Mucosa of descending colon (tissue), 3 donors: ENCODE results near the gene PBRM1. TPM values are rescaled to one million over a fixed set of nuclear protein-coding genes. Genes with fewer than 3 reads are reported as not detected.

ENCODE experiments used
- ATAC-seq: fragments of 200-7000 bp; cut with Tn5 transposase; one replicate; pipeline ENCODE4 v1.9.1; 2020; ENCODE audit warnings: mild to moderate bottlenecking, moderate library complexity
- DNase-seq, 3 donors: peaks; one replicate each; pipeline ENCODE4 v3.0.0-alpha.2; 2020
- H3K36me3 ChIP-seq: fragments of 200-600 bp; one replicate; pipeline ENCODE4 v1.8.0; 2021; ENCODE audit warnings: low read depth, mild to moderate bottlenecking
- H3K4me1 ChIP-seq: fragments of 200-600 bp; one replicate; pipeline ENCODE4 v1.8.0; 2021; ENCODE audit warnings: low read depth, mild to moderate bottlenecking
- H3K4me3 ChIP-seq: fragments of 200-600 bp; one replicate; pipeline ENCODE4 v1.8.0; 2021; ENCODE audit warnings: mild to moderate bottlenecking
- H3K9me3 ChIP-seq: fragments of 200-600 bp; one replicate; pipeline ENCODE4 v1.8.0; 2021; ENCODE audit warnings: mild to moderate bottlenecking
- intact Hi-C, 2 donors: fragments of 100-400 bp; cut with DNase I in 1 of 2; cut with micrococcal nuclease in 1 of 2; formaldehyde crosslinking; loops; one replicate each; pipeline versions ENCODE4 v1.11.0 to v1.11.1; 2022; cut with DNase I, micrococcal nuclease
- total RNA-seq, 3 donors: library from RNA; stranded (reverse); fragmentation: NEBNext Ultra II Directional in 2 of 3; extraction: Animal tissue kit (Norgen Biotek cat#: 25700) in 2 of 3; gene quantifications; one replicate each; pipeline versions ENCODE4 v1.2.1 to v1.2.4, GENCODE V29; 2021 to 2023
- TF ChIP-seq, protein P1 (sequence below): fragments of 200-600 bp; IDR thresholded peaks from one replicate; pipeline ENCODE4 v1.8.0; 2022; ENCODE audit warnings: antibody characterized with exemption, mild to moderate bottlenecking
- donor health status: DM: no; HTN: no; CAD: no; lungs with moderate emphysema.
- donor health status: DM: no; HTN: no; CAD: no.
- donor health status: DM: no; HTN: yes; CAD: no.

Gene PBRM1
- total RNA-seq, 3 donors from 2014 or later = 48.5 to 86.1 (median 56.8) TPM

DNA sequence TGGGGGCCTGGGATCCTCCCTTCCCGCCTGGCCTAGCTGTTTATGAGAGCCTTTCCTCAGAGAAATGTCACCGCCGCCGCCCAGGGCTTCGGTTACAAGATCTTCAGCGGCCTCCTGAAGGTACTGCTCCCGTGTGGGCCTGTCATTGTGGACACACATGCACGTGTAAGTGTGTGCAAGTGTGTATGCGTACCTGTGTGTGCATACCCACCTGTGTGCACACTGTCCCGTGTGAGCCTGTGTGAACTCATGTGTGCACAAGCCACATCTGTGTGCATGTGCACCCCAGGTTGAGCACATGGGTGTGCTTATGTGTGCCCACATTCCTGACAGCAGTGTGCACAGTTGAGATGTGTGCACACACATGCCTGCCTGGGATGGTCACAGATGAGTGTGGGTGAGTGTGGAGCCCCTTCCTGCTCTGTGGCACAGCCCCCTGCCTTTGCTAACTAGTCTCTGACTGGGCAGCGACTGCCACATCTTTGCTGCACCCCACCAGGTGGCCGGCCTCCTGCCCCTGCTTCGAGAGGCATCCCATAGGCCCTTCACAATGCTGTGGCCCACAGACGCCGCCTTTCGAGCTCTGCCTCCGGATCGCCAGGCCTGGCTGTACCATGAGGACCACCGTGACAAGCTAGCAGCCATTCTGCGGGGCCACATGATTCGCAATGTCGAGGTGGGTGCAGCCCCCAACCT, 166.1 kb downstream of the PBRM1 start:
- intact Hi-C loops = no loop called here
- TF ChIP-seq, protein P1, sequence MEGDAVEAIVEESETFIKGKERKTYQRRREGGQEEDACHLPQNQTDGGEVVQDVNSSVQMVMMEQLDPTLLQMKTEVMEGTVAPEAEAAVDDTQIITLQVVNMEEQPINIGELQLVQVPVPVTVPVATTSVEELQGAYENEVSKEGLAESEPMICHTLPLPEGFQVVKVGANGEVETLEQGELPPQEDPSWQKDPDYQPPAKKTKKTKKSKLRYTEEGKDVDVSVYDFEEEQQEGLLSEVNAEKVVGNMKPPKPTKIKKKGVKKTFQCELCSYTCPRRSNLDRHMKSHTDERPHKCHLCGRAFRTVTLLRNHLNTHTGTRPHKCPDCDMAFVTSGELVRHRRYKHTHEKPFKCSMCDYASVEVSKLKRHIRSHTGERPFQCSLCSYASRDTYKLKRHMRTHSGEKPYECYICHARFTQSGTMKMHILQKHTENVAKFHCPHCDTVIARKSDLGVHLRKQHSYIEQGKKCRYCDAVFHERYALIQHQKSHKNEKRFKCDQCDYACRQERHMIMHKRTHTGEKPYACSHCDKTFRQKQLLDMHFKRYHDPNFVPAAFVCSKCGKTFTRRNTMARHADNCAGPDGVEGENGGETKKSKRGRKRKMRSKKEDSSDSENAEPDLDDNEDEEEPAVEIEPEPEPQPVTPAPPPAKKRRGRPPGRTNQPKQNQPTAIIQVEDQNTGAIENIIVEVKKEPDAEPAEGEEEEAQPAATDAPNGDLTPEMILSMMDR = no peak
- Histone ChIP-seq H3K36me3 (no peaks in the 10 kb centered on the region), H3K4me3 (no peak overlapping the region), H3K4me1 (peaks cover 2% of the 10 kb centered on the region), H3K9me3 (no peaks in the 10 kb centered on the region)
- ATAC-seq (no peak), DNase-seq (no peak)

DNA sequence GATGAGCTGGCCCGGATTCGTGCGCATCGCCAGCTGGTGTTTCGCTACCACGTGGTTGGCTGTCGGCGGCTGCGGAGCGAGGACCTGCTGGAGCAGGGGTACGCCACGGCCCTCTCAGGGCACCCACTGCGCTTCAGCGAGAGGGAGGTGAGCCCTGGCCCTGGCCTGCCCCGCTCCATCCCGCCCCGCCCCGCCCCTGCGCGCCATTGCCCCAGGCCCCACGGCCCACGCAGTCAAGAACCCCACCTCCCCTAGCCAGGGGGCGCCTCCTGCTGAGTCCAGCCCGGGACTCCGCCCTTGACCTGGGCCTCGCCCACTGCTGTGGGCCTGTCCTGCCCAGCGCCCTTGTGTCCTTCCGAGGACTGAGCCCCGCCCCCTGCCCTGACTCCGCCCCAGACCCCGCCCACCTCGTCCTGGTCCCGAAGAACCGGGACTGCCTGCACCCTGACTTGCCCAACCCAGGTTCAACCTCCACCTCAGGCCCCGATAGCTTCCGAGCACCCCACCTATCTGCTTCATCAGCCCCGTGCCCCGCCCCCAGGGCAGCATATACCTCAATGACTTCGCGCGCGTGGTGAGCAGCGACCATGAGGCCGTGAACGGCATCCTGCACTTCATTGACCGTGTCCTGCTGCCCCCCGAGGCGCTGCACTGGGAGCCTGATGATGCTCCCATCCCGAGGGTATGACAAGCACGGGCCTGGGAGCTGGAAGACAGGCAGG, 166.8 kb downstream of the PBRM1 start:
- peak in 2 of 3 donors; percentile 63 for DNase-seq

DNA sequence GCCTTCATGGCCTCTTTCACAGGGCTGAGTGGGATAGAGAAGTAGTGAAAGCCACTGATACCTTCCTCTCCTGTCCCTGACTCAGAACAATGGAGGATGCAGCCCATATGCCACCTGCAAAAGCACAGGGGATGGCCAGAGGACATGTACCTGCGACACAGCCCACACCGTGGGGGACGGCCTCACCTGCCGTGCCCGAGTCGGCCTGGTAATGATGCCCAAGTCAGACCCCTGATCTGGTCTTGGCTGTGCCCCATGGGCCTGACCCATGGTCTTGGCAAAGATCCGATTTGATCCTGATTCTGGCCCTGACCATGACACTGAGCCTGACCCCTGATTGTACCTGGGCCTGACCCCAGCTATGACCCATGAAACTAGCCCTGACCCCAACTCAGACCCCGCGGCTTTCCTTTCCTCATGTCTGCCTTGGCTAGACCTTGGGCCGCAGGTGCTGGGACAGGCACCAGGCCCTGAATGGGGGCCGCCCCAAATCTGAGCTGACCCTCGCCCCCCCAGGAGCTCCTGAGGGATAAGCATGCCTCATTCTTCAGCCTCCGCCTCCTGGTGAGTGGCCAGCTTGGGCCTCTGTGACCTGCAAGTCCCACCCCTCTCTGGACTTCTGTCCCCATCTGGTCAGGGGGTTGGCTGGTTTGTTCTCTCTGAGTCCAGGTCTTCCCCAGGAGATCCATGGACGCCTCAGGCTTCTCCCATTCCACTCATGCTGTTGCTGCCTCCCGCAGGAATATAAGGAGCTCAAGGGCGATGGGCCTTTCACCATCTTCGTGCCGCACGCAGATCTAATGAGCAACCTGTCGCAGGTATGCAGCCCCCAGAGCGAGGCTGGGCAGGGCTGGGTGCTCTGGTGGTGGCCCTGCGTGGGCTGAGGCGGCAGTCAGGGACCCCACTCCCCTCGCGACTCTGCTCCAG, 167.7 kb downstream of the PBRM1 start:
- TF ChIP-seq, protein P1 = no peak
- H3K4me3 ChIP-seq = no peak overlapping the region
- intact Hi-C loops = no loop called here
- no peaks in the 10 kb centered on the region for H3K36me3 ChIP-seq
- ATAC-seq = no peak
- no peak for DNase-seq
- H3K9me3 ChIP-seq = no peaks in the 10 kb centered on the region
- H3K4me1 ChIP-seq = peaks cover 2% of the 10 kb centered on the region

More for the DNA sequence above, 166.8 kb downstream of the PBRM1 start:
- peak; percentile 68 for ATAC-seq
- intact Hi-C loops = no loop called here
- Histone ChIP-seq H3K36me3 (no peaks in the 10 kb centered on the region), H3K4me3 (no peak overlapping the region), H3K9me3 (no peaks in the 10 kb centered on the region), H3K4me1 (peaks cover 2% of the 10 kb centered on the region)
- TF ChIP-seq, protein P1 = no peak

DNA sequence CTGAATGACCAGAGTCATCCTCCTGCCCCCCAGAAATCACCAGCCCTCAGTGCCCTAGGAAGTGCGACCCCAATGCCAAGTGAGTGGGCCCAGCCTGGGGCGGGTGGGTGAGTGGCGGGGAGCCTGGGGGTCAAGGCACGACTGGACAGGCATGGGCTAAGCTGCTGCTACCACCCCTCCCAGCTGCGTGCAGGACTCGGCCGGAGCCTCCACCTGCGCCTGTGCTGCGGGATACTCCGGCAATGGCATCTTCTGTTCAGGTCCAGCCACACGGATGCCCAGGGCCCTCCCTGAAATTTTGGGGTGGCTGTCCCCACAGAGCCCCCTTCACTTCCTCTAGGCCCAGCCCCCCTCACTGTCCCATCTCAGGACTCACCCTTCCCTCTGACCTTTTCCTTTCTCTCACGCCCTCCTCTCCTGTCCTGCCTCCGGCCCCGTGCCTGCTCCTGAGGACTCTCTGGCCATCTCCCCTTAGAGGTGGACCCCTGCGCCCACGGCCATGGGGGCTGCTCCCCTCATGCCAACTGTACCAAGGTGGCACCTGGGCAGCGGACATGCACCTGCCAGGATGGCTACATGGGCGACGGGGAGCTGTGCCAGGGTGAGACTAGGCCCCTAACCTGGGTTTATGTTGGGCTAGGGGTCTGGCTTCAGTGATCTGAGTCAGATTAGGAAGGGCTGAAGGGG, 169.1 kb downstream of the PBRM1 start:
- ATAC-seq (no peak), DNase-seq (no peak)
- Histone ChIP-seq H3K4me3 (no peak overlapping the region), H3K4me1 (peaks cover 2% of the 10 kb centered on the region), H3K9me3 (no peaks in the 10 kb centered on the region), H3K36me3 (no peaks in the 10 kb centered on the region)
- intact Hi-C loops = no loop called here
- TF ChIP-seq, protein P1 = no peak

DNA sequence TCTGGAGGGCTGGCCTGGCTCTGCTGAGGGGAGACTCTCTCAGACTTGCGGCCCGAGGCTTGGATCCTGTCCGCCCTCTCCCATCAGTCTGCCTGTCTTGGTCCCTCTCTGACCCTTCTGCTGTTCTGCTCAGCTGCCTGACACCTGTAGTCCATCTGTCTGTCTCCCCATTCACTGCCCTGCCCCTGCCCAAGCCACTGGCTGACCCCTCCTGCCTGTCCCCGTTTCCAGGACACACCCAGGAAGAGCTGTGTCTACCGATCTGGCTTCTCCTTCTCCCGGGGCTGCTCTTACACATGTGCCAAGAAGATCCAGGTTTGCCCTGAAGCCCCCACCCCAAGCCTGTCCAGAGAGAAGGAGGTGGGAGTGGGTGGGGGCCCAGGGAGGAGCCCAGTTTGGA, 170.5 kb downstream of the PBRM1 start:
- TF ChIP-seq, protein P1 = no peak
- no peak for ATAC-seq
- H3K36me3 ChIP-seq = no peaks in the 10 kb centered on the region
- no peaks in the 10 kb centered on the region for H3K9me3 ChIP-seq
- no peak overlapping the region for H3K4me3 ChIP-seq
- DNase-seq = no peak
- peaks cover 2% of the 10 kb centered on the region for H3K4me1 ChIP-seq
- intact Hi-C loops = no loop called here
